Liver (tissue), 9 donors: ENCODE data around the gene APOL3. TPM values are rescaled to one million over a fixed set of nuclear protein-coding genes. Genes with fewer than 3 reads are reported as not detected.

Source experiments
- DNase-seq: peaks from one replicate; pipeline ENCODE4 v3.0.0-alpha.2; 2017; ENCODE audit warnings: low spot score
- H3K27ac ChIP-seq, 2 donors: one replicate each; pipeline ENCODE4 v1.7.0; 2013; ENCODE audit warnings: inconsistent platforms in 2 of 2, low read length in 2 of 2, control low read depth in 1 of 2, low read depth in 1 of 2, mild to moderate bottlenecking in 1 of 2
- H3K27me3 ChIP-seq, 4 donors: one replicate each; pipeline versions ENCODE4 v1.6.1 to v1.7.0; 2013; ENCODE audit warnings: low read length in 3 of 4, inconsistent platforms in 1 of 4, mild to moderate bottlenecking in 1 of 4, moderate library complexity in 1 of 4; ENCODE audit not compliant: control insufficient read depth in 4 of 4, insufficient read depth in 4 of 4
- H3K36me3 ChIP-seq, 4 donors: one replicate each; pipeline versions ENCODE4 v1.6.1 to v1.7.0; 2013; ENCODE audit warnings: low read length in 3 of 4, mild to moderate bottlenecking in 3 of 4, low read depth in 1 of 4, moderate library complexity in 1 of 4; ENCODE audit not compliant: control insufficient read depth in 4 of 4, insufficient read depth in 3 of 4
- H3K4me1 ChIP-seq, 4 donors: one replicate each; pipeline versions ENCODE4 v1.6.1 to v1.7.0; 2013; ENCODE audit warnings: low read length in 3 of 4, mild to moderate bottlenecking in 3 of 4, moderate library complexity in 1 of 4; ENCODE audit not compliant: control insufficient read depth in 4 of 4, insufficient read depth in 4 of 4
- H3K4me3 ChIP-seq, 3 donors: one replicate each; pipeline versions ENCODE4 v1.6.1 to v1.7.0; 2013; ENCODE audit warnings: low read length in 3 of 3, control low read depth in 1 of 3, low read depth in 1 of 3, mild to moderate bottlenecking in 1 of 3
- H3K9ac ChIP-seq, 2 donors: one replicate each; pipeline ENCODE4 v1.7.0; 2013; ENCODE audit warnings: low read length in 2 of 2, mild to moderate bottlenecking in 2 of 2, moderate library complexity in 2 of 2, control low read depth in 1 of 2, low read depth in 1 of 2
- H3K9me3 ChIP-seq, 4 donors: one replicate each; pipeline versions ENCODE4 v1.6.1 to v1.7.0; 2013; ENCODE audit warnings: low read length in 3 of 4; ENCODE audit not compliant: control insufficient read depth in 4 of 4
- EGR1 ChIP-seq, 2 donors: IDR thresholded peaks; 2 replicates each; pipeline ENCODE4 v1.6.1; 2016 to 2018; ENCODE audit warnings: antibody characterized with exemption in 2 of 2, low read depth in 2 of 2
- FOXA1 ChIP-seq: IDR thresholded peaks from 2 replicates; pipeline ENCODE4 v1.6.1; 2016; ENCODE audit warnings: antibody characterized with exemption
- FOXA2 ChIP-seq: IDR thresholded peaks from 2 replicates; pipeline ENCODE4 v1.6.1; 2016; ENCODE audit warnings: antibody characterized with exemption
- GABPA ChIP-seq, 2 donors: IDR thresholded peaks in 1 of 2; conservative IDR thresholded peaks in 1 of 2; 2 replicates each; pipeline ENCODE4 v1.6.1; 2016; ENCODE audit warnings: antibody characterized with exemption in 2 of 2, mild to moderate bottlenecking in 1 of 2, moderate library complexity in 1 of 2
- HNF4A ChIP-seq, 2 donors: conservative IDR thresholded peaks; 2 replicates each; pipeline ENCODE4 v1.6.1; 2016; ENCODE audit warnings: antibody characterized with exemption in 2 of 2, mild to moderate bottlenecking in 2 of 2
- HNF4G ChIP-seq: IDR thresholded peaks from 2 replicates; pipeline ENCODE4 v1.6.1; 2016; ENCODE audit warnings: antibody characterized with exemption
- JUND ChIP-seq, 2 donors: IDR thresholded peaks; 2 replicates each; pipeline ENCODE4 v1.6.1; 2016; ENCODE audit warnings: antibody characterized with exemption in 2 of 2
- NR2F2 ChIP-seq: IDR thresholded peaks from 2 replicates; pipeline ENCODE4 v1.6.1; 2016; ENCODE audit warnings: antibody characterized with exemption
- RAD21 ChIP-seq, 2 donors: IDR thresholded peaks; 2 replicates each; pipeline ENCODE4 v1.6.1; 2016; ENCODE audit warnings: antibody characterized with exemption in 2 of 2, mild to moderate bottlenecking in 2 of 2
- RXRA ChIP-seq, 2 donors: IDR thresholded peaks; 2 replicates each; pipeline ENCODE4 v1.6.1; 2017 to 2018; ENCODE audit warnings: antibody characterized with exemption in 2 of 2, mild to moderate bottlenecking in 1 of 2
- SP1 ChIP-seq: IDR thresholded peaks from 2 replicates; pipeline ENCODE4 v1.6.1; 2018; ENCODE audit warnings: antibody characterized with exemption, mild to moderate bottlenecking
- TAF1 ChIP-seq: conservative IDR thresholded peaks from 2 replicates; pipeline ENCODE4 v1.6.1; 2016; ENCODE audit warnings: antibody characterized with exemption, mild to moderate bottlenecking
- WGBS: extraction: QIAGEN DNeasy Blood & Tissue Kit; methylation state at CpG from one replicate; pipeline ENCODE4 v1.1.7; 2013; 5-methylcytosine and 5-hydroxymethylcytosine counted together
- polyA plus RNA-seq, 2 donors: library from polyadenylated mRNA; stranded (reverse) in 1 of 2; unstranded in 1 of 2; fragments of 200-250 nt in 1 of 2; fragments of >200 nt in 1 of 2; fragmentation: Nextera tagmentation in 1 of 2; extraction: Ambion mirVana in 1 of 2; gene quantifications; one replicate each; pipeline versions ENCODE4 v1.2.1 to v1.2.3, GENCODE V29; 2013 to 2015
- total RNA-seq, 2 donors: library from RNA; depleted of rRNA; stranded (reverse); fragments of >200 nt; gene quantifications; one replicate each; pipeline ENCODE4 v1.2.3, GENCODE V29; 2014
- TF ChIP-seq, protein P1 (sequence below): IDR thresholded peaks from 2 replicates; pipeline ENCODE4 v1.6.1; 2016; ENCODE audit warnings: antibody characterized with exemption
- TF ChIP-seq, protein P2 (sequence below): IDR thresholded peaks from 2 replicates; pipeline ENCODE4 v1.6.1; 2016; ENCODE audit warnings: antibody characterized with exemption
- TF ChIP-seq, protein P3 (sequence below): IDR thresholded peaks from 2 replicates; pipeline ENCODE4 v1.6.1; 2016; ENCODE audit warnings: antibody characterized with exemption, mild to moderate bottlenecking
- TF ChIP-seq, protein P4 (sequence below): fragments of 150-350 bp; IDR thresholded peaks from 2 replicates; pipeline ENCODE4 v1.5.1; 2017; ENCODE audit warnings: improper control_type of control experiment, low read depth, low read length; ENCODE audit not compliant: missing input control
- TF ChIP-seq, protein P5 (sequence below): IDR thresholded peaks from 2 replicates; pipeline ENCODE4 v1.6.1; 2016; ENCODE audit warnings: antibody characterized with exemption
- donor health status: healthy.
- donor health status: healthy.
- donor health status: healthy.
- donor health status: healthy.
- donor health status: healthy.

The APOL3 gene
- total and polyA plus RNA-seq, 4 donors: 7.2 to 34.5 (median 11.8) TPM

DNA sequence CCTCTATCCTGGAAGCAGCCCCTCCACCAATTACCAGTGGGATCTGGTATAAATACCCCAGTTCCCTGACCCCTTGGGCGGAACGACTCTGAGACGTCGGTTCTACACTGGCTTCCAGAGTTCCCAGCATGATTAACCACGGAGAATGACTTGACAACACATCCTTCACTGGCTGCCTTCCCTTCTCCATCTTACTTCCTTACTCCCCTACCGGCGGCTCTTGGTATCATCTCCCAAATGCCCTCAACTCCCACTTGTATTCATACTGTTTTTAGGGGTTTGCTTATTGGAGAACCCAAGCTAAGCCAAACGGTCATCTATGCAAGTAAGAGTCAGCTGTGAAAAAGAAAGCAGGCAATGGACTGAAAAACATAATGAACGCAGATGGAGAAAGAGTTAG is 56.1 kb downstream of the APOL3 start:
- no peak for TF ChIP-seq EGR1 (IDR thresholded peaks at IDR 0.05; ENCODE audit: low read depth in 2 of 2)
- TF ChIP-seq, protein P1, sequence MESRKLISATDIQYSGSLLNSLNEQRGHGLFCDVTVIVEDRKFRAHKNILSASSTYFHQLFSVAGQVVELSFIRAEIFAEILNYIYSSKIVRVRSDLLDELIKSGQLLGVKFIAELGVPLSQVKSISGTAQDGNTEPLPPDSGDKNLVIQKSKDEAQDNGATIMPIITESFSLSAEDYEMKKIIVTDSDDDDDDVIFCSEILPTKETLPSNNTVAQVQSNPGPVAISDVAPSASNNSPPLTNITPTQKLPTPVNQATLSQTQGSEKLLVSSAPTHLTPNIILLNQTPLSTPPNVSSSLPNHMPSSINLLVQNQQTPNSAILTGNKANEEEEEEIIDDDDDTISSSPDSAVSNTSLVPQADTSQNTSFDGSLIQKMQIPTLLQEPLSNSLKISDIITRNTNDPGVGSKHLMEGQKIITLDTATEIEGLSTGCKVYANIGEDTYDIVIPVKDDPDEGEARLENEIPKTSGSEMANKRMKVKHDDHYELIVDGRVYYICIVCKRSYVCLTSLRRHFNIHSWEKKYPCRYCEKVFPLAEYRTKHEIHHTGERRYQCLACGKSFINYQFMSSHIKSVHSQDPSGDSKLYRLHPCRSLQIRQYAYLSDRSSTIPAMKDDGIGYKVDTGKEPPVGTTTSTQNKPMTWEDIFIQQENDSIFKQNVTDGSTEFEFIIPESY: no peak
- no peak for TF ChIP-seq RXRA (IDR thresholded peaks at IDR 0.05)
- no peak for TF ChIP-seq FOXA1
- TF ChIP-seq FOXA2: no peak
- TF ChIP-seq, protein P2, sequence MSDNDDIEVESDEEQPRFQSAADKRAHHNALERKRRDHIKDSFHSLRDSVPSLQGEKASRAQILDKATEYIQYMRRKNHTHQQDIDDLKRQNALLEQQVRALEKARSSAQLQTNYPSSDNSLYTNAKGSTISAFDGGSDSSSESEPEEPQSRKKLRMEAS: no peak
- no peak for TF ChIP-seq SP1
- TF ChIP-seq TAF1: no peak
- TF ChIP-seq, protein P3, sequence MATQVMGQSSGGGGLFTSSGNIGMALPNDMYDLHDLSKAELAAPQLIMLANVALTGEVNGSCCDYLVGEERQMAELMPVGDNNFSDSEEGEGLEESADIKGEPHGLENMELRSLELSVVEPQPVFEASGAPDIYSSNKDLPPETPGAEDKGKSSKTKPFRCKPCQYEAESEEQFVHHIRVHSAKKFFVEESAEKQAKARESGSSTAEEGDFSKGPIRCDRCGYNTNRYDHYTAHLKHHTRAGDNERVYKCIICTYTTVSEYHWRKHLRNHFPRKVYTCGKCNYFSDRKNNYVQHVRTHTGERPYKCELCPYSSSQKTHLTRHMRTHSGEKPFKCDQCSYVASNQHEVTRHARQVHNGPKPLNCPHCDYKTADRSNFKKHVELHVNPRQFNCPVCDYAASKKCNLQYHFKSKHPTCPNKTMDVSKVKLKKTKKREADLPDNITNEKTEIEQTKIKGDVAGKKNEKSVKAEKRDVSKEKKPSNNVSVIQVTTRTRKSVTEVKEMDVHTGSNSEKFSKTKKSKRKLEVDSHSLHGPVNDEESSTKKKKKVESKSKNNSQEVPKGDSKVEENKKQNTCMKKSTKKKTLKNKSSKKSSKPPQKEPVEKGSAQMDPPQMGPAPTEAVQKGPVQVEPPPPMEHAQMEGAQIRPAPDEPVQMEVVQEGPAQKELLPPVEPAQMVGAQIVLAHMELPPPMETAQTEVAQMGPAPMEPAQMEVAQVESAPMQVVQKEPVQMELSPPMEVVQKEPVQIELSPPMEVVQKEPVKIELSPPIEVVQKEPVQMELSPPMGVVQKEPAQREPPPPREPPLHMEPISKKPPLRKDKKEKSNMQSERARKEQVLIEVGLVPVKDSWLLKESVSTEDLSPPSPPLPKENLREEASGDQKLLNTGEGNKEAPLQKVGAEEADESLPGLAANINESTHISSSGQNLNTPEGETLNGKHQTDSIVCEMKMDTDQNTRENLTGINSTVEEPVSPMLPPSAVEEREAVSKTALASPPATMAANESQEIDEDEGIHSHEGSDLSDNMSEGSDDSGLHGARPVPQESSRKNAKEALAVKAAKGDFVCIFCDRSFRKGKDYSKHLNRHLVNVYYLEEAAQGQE: no peak
- no peak overlapping the region for H3K27ac ChIP-seq
- H3K9me3 ChIP-seq: no peaks in the 10 kb centered on the region
- 74% methylated on average over 9 of the region's 9 CpGs for WGBS
- H3K36me3 ChIP-seq: no peaks in the 10 kb centered on the region
- H3K4me3 ChIP-seq: no peak overlapping the region
- H3K4me1 ChIP-seq: no peaks in the 10 kb centered on the region
- no peak for DNase-seq
- no peaks in the 10 kb centered on the region for H3K27me3 ChIP-seq
- no peak overlapping the region for H3K9ac ChIP-seq

DNA sequence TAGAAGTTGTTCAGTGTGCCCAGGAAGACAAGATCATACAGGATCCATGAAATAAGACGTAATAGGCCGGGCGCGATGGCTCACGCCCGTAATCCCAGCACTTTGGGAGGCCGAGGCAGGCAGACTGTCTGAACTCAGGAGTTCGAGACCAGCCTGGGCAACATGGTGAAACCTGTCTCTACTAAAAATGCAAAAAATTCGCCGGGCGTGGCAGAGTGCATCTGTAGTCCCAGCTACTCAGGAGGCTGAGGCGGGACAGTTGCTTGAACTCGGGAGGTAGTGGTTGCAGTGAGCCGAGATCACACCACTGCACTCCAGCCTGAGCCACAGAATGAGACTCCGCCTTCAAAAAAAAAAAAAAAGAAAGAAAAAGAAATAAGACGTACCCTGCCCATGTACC is 56.7 kb downstream of the APOL3 start:
- no peaks in the 10 kb centered on the region for H3K4me1 ChIP-seq
- H3K4me3 ChIP-seq: no peak overlapping the region
- no peak for DNase-seq
- no peaks in the 10 kb centered on the region for H3K36me3 ChIP-seq
- no peaks in the 10 kb centered on the region for H3K9me3 ChIP-seq
- no peak for TF ChIP-seq FOXA2
- no peak for TF ChIP-seq RXRA (IDR thresholded peaks at IDR 0.05)
- H3K27ac ChIP-seq: no peak overlapping the region
- 92% methylated on average over 16 of the region's 16 CpGs for WGBS
- no peaks in the 10 kb centered on the region for H3K27me3 ChIP-seq
- no peak overlapping the region for H3K9ac ChIP-seq

DNA sequence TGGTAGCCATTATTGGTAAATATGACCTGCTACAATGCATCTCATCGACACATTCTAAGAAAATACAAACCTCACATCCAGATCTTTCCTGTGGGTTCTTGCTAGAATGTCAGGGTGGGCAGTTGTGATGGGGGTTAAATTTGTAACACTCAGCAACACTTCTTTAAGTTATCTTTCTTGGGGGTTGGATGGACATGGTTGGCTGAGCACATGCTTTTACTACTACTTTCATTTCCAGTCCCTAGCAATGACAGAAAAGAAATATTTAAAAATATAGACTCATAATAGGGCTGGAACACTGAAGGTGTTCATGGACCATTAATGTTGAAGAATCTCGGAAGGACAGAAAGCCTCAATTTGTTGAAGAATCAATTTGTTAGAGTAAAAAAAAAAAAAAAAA is 57.6 kb downstream of the APOL3 start:
- H3K27ac ChIP-seq: no peak overlapping the region
- H3K9me3 ChIP-seq: no peaks in the 10 kb centered on the region
- no peak for DNase-seq
- H3K9ac ChIP-seq: no peak overlapping the region
- no peaks in the 10 kb centered on the region for H3K36me3 ChIP-seq
- no peaks in the 10 kb centered on the region for H3K4me1 ChIP-seq
- no peak overlapping the region for H3K4me3 ChIP-seq
- WGBS: 95% methylated on average over 2 of the region's 2 CpGs
- H3K27me3 ChIP-seq: no peaks in the 10 kb centered on the region
- TF ChIP-seq GABPA (IDR thresholded peaks at IDR 0.05 in 1 of 2, conservative IDR thresholded peaks at IDR 0.05 in 1 of 2) (no peak), HNF4A (conservative IDR thresholded peaks at IDR 0.05) (no peak), TAF1 (no peak), JUND (IDR thresholded peaks at IDR 0.05) (no peak), RAD21 (IDR thresholded peaks at IDR 0.05) (no peak), HNF4G (no peak), EGR1 (IDR thresholded peaks at IDR 0.05; ENCODE audit: low read depth in 2 of 2) (no peak), NR2F2 (no peak), RXRA (IDR thresholded peaks at IDR 0.05) (no peak), SP1 (no peak), FOXA2 (no peak)
- TF ChIP-seq, protein P4, sequence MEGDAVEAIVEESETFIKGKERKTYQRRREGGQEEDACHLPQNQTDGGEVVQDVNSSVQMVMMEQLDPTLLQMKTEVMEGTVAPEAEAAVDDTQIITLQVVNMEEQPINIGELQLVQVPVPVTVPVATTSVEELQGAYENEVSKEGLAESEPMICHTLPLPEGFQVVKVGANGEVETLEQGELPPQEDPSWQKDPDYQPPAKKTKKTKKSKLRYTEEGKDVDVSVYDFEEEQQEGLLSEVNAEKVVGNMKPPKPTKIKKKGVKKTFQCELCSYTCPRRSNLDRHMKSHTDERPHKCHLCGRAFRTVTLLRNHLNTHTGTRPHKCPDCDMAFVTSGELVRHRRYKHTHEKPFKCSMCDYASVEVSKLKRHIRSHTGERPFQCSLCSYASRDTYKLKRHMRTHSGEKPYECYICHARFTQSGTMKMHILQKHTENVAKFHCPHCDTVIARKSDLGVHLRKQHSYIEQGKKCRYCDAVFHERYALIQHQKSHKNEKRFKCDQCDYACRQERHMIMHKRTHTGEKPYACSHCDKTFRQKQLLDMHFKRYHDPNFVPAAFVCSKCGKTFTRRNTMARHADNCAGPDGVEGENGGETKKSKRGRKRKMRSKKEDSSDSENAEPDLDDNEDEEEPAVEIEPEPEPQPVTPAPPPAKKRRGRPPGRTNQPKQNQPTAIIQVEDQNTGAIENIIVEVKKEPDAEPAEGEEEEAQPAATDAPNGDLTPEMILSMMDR: no peak
- TF ChIP-seq, protein P5, sequence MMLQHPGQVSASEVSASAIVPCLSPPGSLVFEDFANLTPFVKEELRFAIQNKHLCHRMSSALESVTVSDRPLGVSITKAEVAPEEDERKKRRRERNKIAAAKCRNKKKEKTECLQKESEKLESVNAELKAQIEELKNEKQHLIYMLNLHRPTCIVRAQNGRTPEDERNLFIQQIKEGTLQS: no peak
- TF ChIP-seq, protein P1: no peak
- TF ChIP-seq, protein P2: no peak
